NCI-H1436 treated with DMSO at 0.1 percent for 48 hours (cell line): ENCODE measurements around the gene OSBPL7.
"Not testable (repeated sequence)": the region's sequence is repeated elsewhere in the genome, so short reads cannot be mapped to it uniquely, and the experiment has no call there.

Experiments used
- DNase-seq: peaks from one replicate; lab custom pipeline; 2025; lab: John Stamatoyannopoulos, UW

OSBPL7 gene

GRCh38 chr17:47806026-47806912 is 15.3 kb downstream of the OSBPL7 start:
- DNase-seq, result no peak

- no peak for DNase-seq
Measured at GRCh38 chr17:47804461-47804860, 17.1 kb downstream of the OSBPL7 start.

GRCh38 chr17:47803751-47804150 is 17.8 kb downstream of the OSBPL7 start:
- DNase-seq, result no peak

- no peak for DNase-seq
Measured at GRCh38 chr17:47803201-47803600, 18.4 kb downstream of the OSBPL7 start.

- DNase-seq, result peak; percentile 17
Measured at GRCh38 chr17:47802341-47803022, 19.1 kb downstream of the OSBPL7 start.

- no peak for DNase-seq
Measured at GRCh38 chr17:47801906-47802305, 19.7 kb downstream of the OSBPL7 start.

GRCh38 chr17:47801176-47801765 is 20.3 kb downstream of the OSBPL7 start:
- no peak for DNase-seq

- no peak for DNase-seq
Measured at GRCh38 chr17:47800686-47801085, 20.9 kb downstream of the OSBPL7 start.

GRCh38 chr17:47797797-47798196 is 23.8 kb downstream of the OSBPL7 start:
- no peak for DNase-seq

GRCh38 chr17:47792979-47793378 is 28.6 kb downstream of the OSBPL7 start:
- DNase-seq, result no peak

GRCh38 chr17:47792457-47792856 is 29.1 kb downstream of the OSBPL7 start:
- DNase-seq, result no peak

GRCh38 chr17:47791025-47791424 is 30.6 kb downstream of the OSBPL7 start:
- DNase-seq, result no peak

- no peak for DNase-seq
Measured at GRCh38 chr17:47789611-47790561, 31.7 kb downstream of the OSBPL7 start.

GRCh38 chr17:47785538-47786123 is 36.0 kb downstream of the OSBPL7 start:
- DNase-seq, result no peak

- DNase-seq, result no peak
Measured at GRCh38 chr17:47781397-47781796, 40.2 kb downstream of the OSBPL7 start.

- DNase-seq, result no peak
Measured at GRCh38 chr17:47778184-47778635, 43.4 kb downstream of the OSBPL7 start.

- DNase-seq, result no peak
Measured at GRCh38 chr17:47776330-47777197, 45.0 kb downstream of the OSBPL7 start.

- DNase-seq, result no peak
Measured at GRCh38 chr17:47774987-47775580, 46.5 kb downstream of the OSBPL7 start.

- no peak for DNase-seq
Measured at GRCh38 chr17:47774331-47774730, 47.3 kb downstream of the OSBPL7 start.

GRCh38 chr17:47773649-47774048 is 47.9 kb downstream of the OSBPL7 start:
- DNase-seq, result not testable (repeated sequence)
